Omental fat pad (tissue), 4 donors: ENCODE data around the gene ENTPD8. TPM values are rescaled to one million over a fixed set of nuclear protein-coding genes. Genes with fewer than 3 reads are reported as not detected.

Experiments used
- ATAC-seq: fragments of 150-250 bp; one replicate; pipeline ENCODE4 v1.9.1; 2016; ENCODE audit warnings: mild to moderate bottlenecking, moderate library complexity; ENCODE audit not compliant: low FRiP score
- DNase-seq: peaks from one replicate; pipeline ENCODE4 v3.0.0-alpha.2; 2019; ENCODE audit warnings: low spot score
- CTCF ChIP-seq, 3 donors: fragments of 450-650 bp; IDR thresholded peaks; one replicate each; pipeline ENCODE4 v1.5.1; 2016 to 2017; ENCODE audit warnings: antibody characterized with exemption in 3 of 3, mild to moderate bottlenecking in 3 of 3, moderate library complexity in 2 of 3
- total RNA-seq, 4 donors: library from RNA; depleted of rRNA; stranded (reverse); fragments of >200 nt; gene quantifications; one replicate each; pipeline ENCODE4 v1.1.0, GENCODE V29; 2016

ENTPD8 gene
- total RNA-seq, 4 donors from 2014 or later: not detected

GRCh38 chr9:137429974-137430722, 11.0 kb downstream of the ENTPD8 start:
- no peak for DNase-seq
- no peak for TF ChIP-seq CTCF (IDR thresholded peaks at IDR 0.05)
- no peak for ATAC-seq

- no peak for TF ChIP-seq CTCF (IDR thresholded peaks at IDR 0.05)
- ATAC-seq (no peak), DNase-seq (no peak)
Measured at GRCh38 chr9:137429546-137429890, 11.6 kb downstream of the ENTPD8 start.

GRCh38 chr9:137428841-137429545, 12.2 kb downstream of the ENTPD8 start:
- ATAC-seq (no peak), DNase-seq (no peak)
- TF ChIP-seq CTCF (IDR thresholded peaks at IDR 0.05): no peak

GRCh38 chr9:137428311-137428630, 12.9 kb downstream of the ENTPD8 start:
- no peak for ATAC-seq
- DNase-seq: no peak
- no peak for TF ChIP-seq CTCF (IDR thresholded peaks at IDR 0.05)

GRCh38 chr9:137427454-137428310, 13.5 kb downstream of the ENTPD8 start:
- DNase-seq: no peak
- TF ChIP-seq CTCF (IDR thresholded peaks at IDR 0.05): no peak
- no peak for ATAC-seq

- TF ChIP-seq CTCF (IDR thresholded peaks at IDR 0.05): no peak
- DNase-seq (no peak), ATAC-seq (no peak)
Measured at GRCh38 chr9:137426018-137426681, 15.0 kb downstream of the ENTPD8 start.
